SKM-1 treated with dmso at 0.1 percent for 144 hours (cell line): ENCODE results near the gene ARID1B.

Source experiments
- DNase-seq: peaks from one replicate; lab custom pipeline; 2025; ENCODE audit not compliant: unreplicated experiment; lab: John Stamatoyannopoulos, UW

ARID1B gene

GRCh38 chr6:156776840-156777576, at the start of gene ARID1B:
ARID1B (plus strand) TSS chr6:156777378; CDS start chr6:156777681, 303 bp downstream.
- peak; percentile 74 for DNase-seq

- peak; percentile 22 for DNase-seq
These were observed 49.3 kb upstream of the ARID1B start for GRCh38 chr6:156727715-156728385.

- no peak for DNase-seq
These were observed 47.9 kb upstream of the ARID1B start for GRCh38 chr6:156729248-156729647.

- no peak for DNase-seq
These were observed 45.8 kb upstream of the ARID1B start for GRCh38 chr6:156731396-156731795.

DNA sequence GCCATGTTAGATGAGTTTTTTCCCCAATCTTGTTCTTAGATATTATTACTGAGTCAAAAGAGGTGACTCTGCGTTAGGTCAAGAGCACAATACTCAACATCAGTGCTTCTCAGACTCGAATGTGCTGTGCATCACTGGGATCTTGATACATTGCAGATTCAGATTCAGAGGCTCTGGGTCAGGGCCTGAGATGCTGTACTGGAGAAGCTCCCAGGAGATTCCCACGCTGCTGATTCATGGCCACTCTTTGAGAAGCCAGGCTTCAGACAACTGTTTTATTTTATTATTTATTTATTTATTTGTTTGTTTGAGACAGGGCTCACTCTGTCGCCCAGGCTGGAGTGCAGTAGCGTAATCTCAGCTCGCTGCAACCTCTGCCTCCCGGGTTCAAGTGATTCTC, 41.4 kb upstream of the ARID1B start:
- no peak for DNase-seq

GRCh38 chr6:156740604-156741003, 36.6 kb upstream of the ARID1B start:
- no peak for DNase-seq

DNA sequence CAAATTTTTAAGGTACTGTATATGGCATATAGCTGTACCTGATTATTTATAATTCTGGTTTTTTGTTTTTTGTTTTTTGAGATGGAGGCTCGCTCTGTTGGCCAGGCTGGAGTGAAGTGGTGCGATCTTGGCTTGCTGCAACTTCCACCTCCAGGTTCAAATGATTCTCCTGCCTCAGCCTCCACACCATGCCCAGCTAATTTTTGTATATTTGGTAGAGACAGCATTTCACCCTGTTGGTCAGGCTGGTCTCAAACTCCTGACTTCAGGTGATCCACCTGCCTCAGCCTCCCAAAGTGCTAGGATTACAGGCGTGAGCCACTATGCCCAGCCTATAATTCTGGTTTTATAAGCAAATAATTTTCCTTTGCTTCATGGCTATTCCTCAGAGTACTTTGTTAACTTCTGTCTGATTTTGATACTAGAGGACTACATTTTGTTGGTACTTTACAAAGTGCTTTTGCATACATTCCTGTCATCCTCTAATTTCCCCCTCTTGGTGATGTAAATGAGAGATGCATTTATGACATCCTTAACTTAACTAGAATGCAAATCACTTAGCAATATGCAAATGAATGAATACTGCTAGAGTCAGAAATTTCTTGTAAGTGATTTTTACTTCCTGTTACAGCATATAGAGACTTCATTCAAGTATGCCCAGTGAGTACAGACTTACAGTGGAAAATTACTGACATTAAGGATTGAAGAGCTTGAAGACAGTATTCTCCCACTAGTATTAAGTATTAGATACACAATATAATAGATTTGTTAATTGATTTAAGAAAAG, 35.7 kb upstream of the ARID1B start:
- DNase-seq: no peak

DNA sequence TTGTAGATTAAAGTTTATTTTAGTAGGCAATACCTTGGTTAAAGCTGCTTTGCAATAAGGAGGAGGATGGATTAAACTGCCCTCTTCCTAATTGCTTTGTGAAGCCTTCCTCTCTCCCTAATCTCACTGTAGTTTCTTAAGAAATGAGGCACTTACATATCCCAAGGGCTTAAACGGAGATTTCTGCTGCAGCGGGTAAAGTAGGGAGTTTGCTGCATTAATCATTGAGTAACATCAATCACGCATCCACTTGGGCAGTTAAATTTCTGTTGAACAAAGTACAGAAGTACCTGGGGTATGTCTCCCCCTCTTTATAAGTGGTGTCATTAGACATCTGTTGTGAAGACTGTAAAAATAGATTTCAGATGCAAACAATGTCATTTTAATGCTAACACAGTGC, 29.5 kb upstream of the ARID1B start:
- no peak for DNase-seq

DNA sequence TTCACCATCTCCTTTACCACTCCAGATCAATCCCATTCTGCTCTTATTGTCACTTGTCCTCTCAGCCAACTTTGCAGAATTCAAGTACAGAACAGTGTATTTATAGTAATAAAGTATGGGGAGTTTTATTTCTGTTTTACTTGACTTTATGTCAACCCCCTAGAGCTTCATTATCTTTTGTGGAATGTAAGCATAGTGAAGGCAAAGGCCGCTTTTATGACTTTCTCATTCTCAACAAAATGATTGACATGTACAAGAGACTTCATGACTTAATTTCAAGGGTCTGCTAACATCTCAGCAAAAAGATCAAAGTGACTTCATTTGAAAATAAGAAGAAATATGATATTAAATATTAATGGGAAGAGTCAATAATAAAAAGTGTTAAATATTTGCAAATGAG, 28.7 kb upstream of the ARID1B start:
- no peak for DNase-seq

GRCh38 chr6:156752666-156753301, 24.4 kb upstream of the ARID1B start:
- no peak for DNase-seq

- DNase-seq: no peak
These were observed 20.3 kb upstream of the ARID1B start for GRCh38 chr6:156756630-156757610.

GRCh38 chr6:156757849-156758248, 19.3 kb upstream of the ARID1B start:
- DNase-seq: no peak

DNA sequence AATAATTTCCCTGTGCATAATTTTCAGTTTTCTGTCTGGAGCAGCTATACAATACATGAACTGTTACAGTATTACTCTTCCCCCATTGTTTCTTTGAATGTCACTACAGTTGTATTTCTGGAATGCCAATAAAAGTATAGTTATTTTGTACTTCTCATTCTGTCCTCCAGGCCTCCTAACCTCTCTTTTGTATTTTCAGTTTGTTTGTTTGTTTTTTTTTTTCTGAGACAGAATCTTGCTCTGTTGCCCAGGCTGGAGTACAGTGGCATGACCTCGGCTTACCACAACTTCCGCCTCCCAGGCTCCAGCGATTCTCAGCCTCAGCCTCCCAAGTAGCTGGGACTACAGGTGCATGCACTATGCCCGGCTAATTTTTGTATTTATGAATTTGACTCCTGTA, 16.8 kb upstream of the ARID1B start:
- DNase-seq: no peak

DNA sequence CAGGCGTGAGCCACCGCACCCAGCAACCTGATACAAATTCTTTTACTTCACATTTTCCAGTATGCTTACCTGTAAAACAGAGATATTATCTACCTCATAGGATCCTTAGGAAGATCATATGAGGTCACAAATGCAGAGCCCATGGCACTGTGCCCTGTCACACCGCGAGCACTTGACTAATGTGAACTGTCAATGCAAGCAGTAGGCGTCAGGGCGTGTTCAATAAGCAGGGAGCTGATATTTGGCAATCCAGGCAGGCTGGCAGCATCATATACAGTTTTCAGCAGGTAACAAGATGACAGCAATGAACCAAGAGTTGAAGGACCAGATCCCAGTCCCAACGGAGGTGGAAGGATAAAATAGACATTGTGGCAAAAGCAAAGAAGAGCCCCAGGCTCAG, 14.6 kb upstream of the ARID1B start:
- no peak for DNase-seq

- no peak for DNase-seq
These were observed 12.1 kb upstream of the ARID1B start for GRCh38 chr6:156765117-156765516.

GRCh38 chr6:156767603-156768467, 9.3 kb upstream of the ARID1B start:
- DNase-seq: peak; percentile 83

- no peak for DNase-seq
These were observed 6.1 kb upstream of the ARID1B start for GRCh38 chr6:156771047-156771446.

DNA sequence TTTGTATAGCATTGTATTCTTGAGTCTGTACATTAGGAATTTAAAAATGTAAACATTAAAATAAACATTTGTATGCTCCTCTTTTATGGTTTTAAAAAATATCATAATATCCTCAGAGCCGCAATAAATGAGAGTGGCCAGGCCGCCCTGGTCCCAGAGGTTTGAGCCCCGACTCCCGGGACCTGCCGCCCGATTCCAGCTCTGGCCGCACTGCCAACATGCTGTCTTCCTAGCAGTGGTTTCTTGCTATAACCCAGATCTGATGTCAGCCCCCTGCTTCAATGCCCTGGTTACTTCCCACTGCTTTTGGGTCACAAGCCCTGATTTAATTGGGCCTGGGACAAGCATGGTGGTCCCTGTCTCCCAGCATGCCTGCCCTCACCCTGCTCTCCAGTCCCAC, 5.4 kb upstream of the ARID1B start:
- DNase-seq: no peak

- no peak for DNase-seq
These were observed 3.7 kb upstream of the ARID1B start for GRCh38 chr6:156773476-156773875.
